H9 (cell line): Measurements from ENCODE around the gene HSPG2. TPM values are rescaled to one million over a fixed set of nuclear protein-coding genes. Genes with fewer than 3 reads are reported as not detected.

Experiments used
- DNase-seq: peaks from one replicate; pipeline ENCODE4 v3.0.0-alpha.2; 2017
- H2AFZ ChIP-seq: one replicate; pipeline ENCODE4 v1.6.1; 2013; ENCODE audit warnings: mild to moderate bottlenecking, low read length, control low read depth, moderate library complexity
- H2AK5ac ChIP-seq: 2 replicates; pipeline ENCODE4 v1.6.1; 2013; ENCODE audit warnings: low read length, control low read depth, mixed read lengths; ENCODE audit not compliant: insufficient read length
- H2BK120ac ChIP-seq: one replicate; pipeline ENCODE4 v1.6.1; 2013; ENCODE audit warnings: low read depth, mild to moderate bottlenecking, low read length, control low read depth, inconsistent platforms; ENCODE audit not compliant: poor library complexity, severe bottlenecking
- H2BK12ac ChIP-seq: 2 replicates; pipeline ENCODE4 v1.6.1; 2013; ENCODE audit warnings: low read length, control low read depth, mixed read lengths, low read depth; ENCODE audit not compliant: insufficient read length
- H2BK15ac ChIP-seq: 2 replicates; pipeline ENCODE4 v1.6.1; 2013; ENCODE audit warnings: low read depth, low read length, control low read depth
- H2BK20ac ChIP-seq: one replicate; pipeline ENCODE4 v1.6.1; 2013; ENCODE audit warnings: low read depth, mild to moderate bottlenecking, low read length, control low read depth, inconsistent platforms; ENCODE audit not compliant: poor library complexity, severe bottlenecking
- H2BK5ac ChIP-seq: 2 replicates; pipeline ENCODE4 v1.6.1; 2013; ENCODE audit warnings: low read length, control low read depth, mixed read lengths; ENCODE audit not compliant: insufficient read length
- H3K14ac ChIP-seq: 2 replicates; pipeline ENCODE4 v1.6.1; 2013; ENCODE audit warnings: low read length, control low read depth; ENCODE audit not compliant: insufficient read depth
- H3K18ac ChIP-seq: 2 replicates; pipeline ENCODE4 v1.6.1; 2013; ENCODE audit warnings: low read depth, mild to moderate bottlenecking, mixed read lengths, low read length, control low read depth; ENCODE audit not compliant: insufficient read length
- H3K23ac ChIP-seq: 2 replicates; pipeline ENCODE4 v1.6.1; 2013; ENCODE audit warnings: low read length, control low read depth, mixed read lengths, low read depth; ENCODE audit not compliant: insufficient read length
- H3K23me2 ChIP-seq: 2 replicates; pipeline ENCODE4 v1.6.1; 2013; ENCODE audit warnings: low read depth, mild to moderate bottlenecking, mixed read lengths, low read length, control low read depth; ENCODE audit not compliant: insufficient read length, poor library complexity, severe bottlenecking
- H3K27ac ChIP-seq: 2 replicates; pipeline ENCODE4 v1.5.1; 2013; ENCODE audit warnings: low read length, control low read depth, mixed read lengths, low read depth; ENCODE audit not compliant: insufficient read length
- H3K27me3 ChIP-seq: 2 replicates; pipeline ENCODE4 v1.6.1; 2013; ENCODE audit warnings: low read length, control low read depth, inconsistent platforms; ENCODE audit not compliant: insufficient read depth
- H3K4ac ChIP-seq: 2 replicates; pipeline ENCODE4 v1.6.1; 2013; ENCODE audit warnings: low read depth, mild to moderate bottlenecking, control low read depth, inconsistent platforms, low read length, moderate library complexity
- H3K4me1 ChIP-seq: 2 replicates; pipeline ENCODE4 v1.6.1; 2013; ENCODE audit warnings: low read length, control low read depth, inconsistent platforms; ENCODE audit not compliant: insufficient read depth
- H3K4me2 ChIP-seq: 2 replicates; pipeline ENCODE4 v1.6.1; 2013; ENCODE audit warnings: low read length, control low read depth, mixed read lengths; ENCODE audit not compliant: insufficient read length, insufficient read depth
- H3K56ac ChIP-seq: 2 replicates; pipeline ENCODE4 v1.6.1; 2013; ENCODE audit warnings: low read depth, mild to moderate bottlenecking, mixed read lengths, low read length, control low read depth; ENCODE audit not compliant: insufficient read length
- H3K79me1 ChIP-seq: 2 replicates; pipeline ENCODE4 v1.6.1; 2013; ENCODE audit warnings: low read depth, mild to moderate bottlenecking, moderate library complexity, low read length, control low read depth, inconsistent platforms; ENCODE audit not compliant: insufficient read depth, poor library complexity, severe bottlenecking
- H3K79me2 ChIP-seq: 2 replicates; pipeline ENCODE4 v1.6.1; 2013; ENCODE audit warnings: low read length, control low read depth, inconsistent platforms; ENCODE audit not compliant: insufficient read depth
- H3K9ac ChIP-seq: 2 replicates; pipeline ENCODE4 v1.6.1; 2013; ENCODE audit warnings: low read length, control low read depth, mixed read lengths; ENCODE audit not compliant: insufficient read length; ENCODE audit errors: extremely low read depth
- H3K9me3 ChIP-seq: one replicate; pipeline ENCODE4 v1.6.1; 2013; ENCODE audit warnings: low read depth, low read length, inconsistent platforms; ENCODE audit not compliant: control insufficient read depth
- H3T11ph ChIP-seq: one replicate; pipeline ENCODE4 v1.6.1; 2013; ENCODE audit warnings: mild to moderate bottlenecking, low read length, control low read depth, inconsistent platforms
- H4K20me1 ChIP-seq: one replicate; pipeline ENCODE4 v1.6.1; 2013; ENCODE audit not compliant: control insufficient read depth, insufficient read length, insufficient read depth
- H4K5ac ChIP-seq: 2 replicates; pipeline ENCODE4 v1.6.1; 2013; ENCODE audit warnings: low read depth, mild to moderate bottlenecking, mixed read lengths, low read length, control low read depth; ENCODE audit not compliant: insufficient read length
- H4K8ac ChIP-seq: replicated peaks from 2 replicates; pipeline ENCODE4 v1.6.1; 2013; ENCODE audit warnings: low read length, control low read depth, mixed read lengths, low read depth; ENCODE audit not compliant: insufficient read length
- H4K91ac ChIP-seq: 2 replicates; pipeline ENCODE4 v1.6.1; 2013; ENCODE audit warnings: low read depth, mild to moderate bottlenecking, moderate library complexity, mixed read lengths, low read length, control low read depth; ENCODE audit not compliant: insufficient read length
- H3K27ac Mint-ChIP-seq, 3 experiments: 2 replicates in 2 of 3; 3 replicates in 1 of 3; pipeline ENCODE4 v1.8.0; 2020 to 2021; ENCODE audit warnings: mixed read lengths in 3 of 3, mild to moderate bottlenecking in 1 of 3, moderate library complexity in 1 of 3
- H3K27me3 Mint-ChIP-seq: 2 replicates; pipeline ENCODE4 v1.8.0; 2021; ENCODE audit warnings: low read depth, mild to moderate bottlenecking, moderate library complexity, mixed read lengths
- H3K36me3 Mint-ChIP-seq, 3 experiments: 2 replicates in 2 of 3; 3 replicates in 1 of 3; pipeline ENCODE4 v1.8.0; 2020 to 2021; ENCODE audit warnings: low read depth in 3 of 3, mixed read lengths in 3 of 3; ENCODE audit not compliant: insufficient read depth in 1 of 3
- H3K4me1 Mint-ChIP-seq, 2 experiments: 2 replicates each; pipeline ENCODE4 v1.8.0; 2020; ENCODE audit warnings: mixed read lengths in 2 of 2
- H3K4me3 Mint-ChIP-seq, 2 experiments: 2 replicates in 1 of 2; 3 replicates in 1 of 2; pipeline ENCODE4 v1.8.0; 2020 to 2021; ENCODE audit warnings: mild to moderate bottlenecking in 2 of 2, mixed read lengths in 2 of 2, moderate library complexity in 1 of 2
- H3K9me3 Mint-ChIP-seq, 2 experiments: 2 replicates in 1 of 2; 3 replicates in 1 of 2; pipeline ENCODE4 v1.8.0; 2020; ENCODE audit warnings: mild to moderate bottlenecking in 2 of 2, mixed read lengths in 2 of 2, moderate library complexity in 1 of 2
- WGBS: extraction: QIAGEN DNeasy Blood & Tissue Kit; methylation state at CpG from one replicate; pipeline ENCODE4 v1.1.7; 2013; ENCODE audit warnings: missing lambda C conversion rate, low lambda C conversion rate, mixed read lengths; ENCODE audit not compliant: insufficient read length; ENCODE audit errors: extremely low coverage; 5-methylcytosine and 5-hydroxymethylcytosine counted together
- total RNA-seq: library from RNA; stranded (reverse); gene quantifications from 2 replicates; pipeline ENCODE4 v1.2.1, GENCODE V29; 2021
- TF ChIP-seq, protein P1 (sequence below): fragments of 200-600 bp; sonication (generic); conservative IDR thresholded peaks from 3 replicates; pipeline ENCODE4 v1.8.0; 2021; ENCODE audit warnings: antibody characterized with exemption, mild to moderate bottlenecking

The HSPG2 gene
- total RNA-seq, 1 experiment from 2014 or later = 90.0 TPM

- H3K27me3 ChIP-seq = no peaks in the 10 kb centered on the region
- H2BK5ac ChIP-seq = no peak overlapping the region
- H3K23ac ChIP-seq = no peak overlapping the region
- H2BK20ac ChIP-seq = no peak overlapping the region
- peaks cover 16% of the 10 kb centered on the region for H3K27me3 Mint-ChIP-seq
- no peak overlapping the region for H4K5ac ChIP-seq
- H3K36me3 Mint-ChIP-seq = no peaks in the 10 kb centered on the region
- no peaks in the 10 kb centered on the region for H3K4me1 ChIP-seq
- no peak overlapping the region for H3K4ac ChIP-seq
- H3K56ac ChIP-seq = no peak overlapping the region
- no peaks in the 10 kb centered on the region; a peak in 1 of 5 replicates for H3K9me3 Mint-ChIP-seq
- H2AK5ac ChIP-seq = no peak overlapping the region
- H3K79me2 ChIP-seq = 0 out of 2 replicates have a peak, but pooled peaks cover 2% of the 10 kb centered on the region
- TF ChIP-seq, protein P1, sequence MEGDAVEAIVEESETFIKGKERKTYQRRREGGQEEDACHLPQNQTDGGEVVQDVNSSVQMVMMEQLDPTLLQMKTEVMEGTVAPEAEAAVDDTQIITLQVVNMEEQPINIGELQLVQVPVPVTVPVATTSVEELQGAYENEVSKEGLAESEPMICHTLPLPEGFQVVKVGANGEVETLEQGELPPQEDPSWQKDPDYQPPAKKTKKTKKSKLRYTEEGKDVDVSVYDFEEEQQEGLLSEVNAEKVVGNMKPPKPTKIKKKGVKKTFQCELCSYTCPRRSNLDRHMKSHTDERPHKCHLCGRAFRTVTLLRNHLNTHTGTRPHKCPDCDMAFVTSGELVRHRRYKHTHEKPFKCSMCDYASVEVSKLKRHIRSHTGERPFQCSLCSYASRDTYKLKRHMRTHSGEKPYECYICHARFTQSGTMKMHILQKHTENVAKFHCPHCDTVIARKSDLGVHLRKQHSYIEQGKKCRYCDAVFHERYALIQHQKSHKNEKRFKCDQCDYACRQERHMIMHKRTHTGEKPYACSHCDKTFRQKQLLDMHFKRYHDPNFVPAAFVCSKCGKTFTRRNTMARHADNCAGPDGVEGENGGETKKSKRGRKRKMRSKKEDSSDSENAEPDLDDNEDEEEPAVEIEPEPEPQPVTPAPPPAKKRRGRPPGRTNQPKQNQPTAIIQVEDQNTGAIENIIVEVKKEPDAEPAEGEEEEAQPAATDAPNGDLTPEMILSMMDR = peak; percentile 96
- H3K14ac ChIP-seq = peak overlapping the region; percentile 91; the same call in 1 of the 2 replicates
- no peak overlapping the region for H3T11ph ChIP-seq
- peak; percentile 82 for DNase-seq
- H3K4me1 Mint-ChIP-seq = peaks cover 12 to 13% of the 10 kb centered on the region in 2 experiments
- H3K27ac ChIP-seq = no peak overlapping the region
- no peak overlapping the region for H4K91ac ChIP-seq
- no peak overlapping the region for H4K8ac ChIP-seq
- H3K9me3 ChIP-seq = no peaks in the 10 kb centered on the region
- no peaks in the 10 kb centered on the region for H3K23me2 ChIP-seq
- H2BK15ac ChIP-seq = no peak overlapping the region
- H2AFZ ChIP-seq = no peak overlapping the region
- H2BK120ac ChIP-seq = no peak overlapping the region
- H3K9ac ChIP-seq = no peak overlapping the region
- H3K79me1 ChIP-seq = no peaks in the 10 kb centered on the region
- H3K4me3 Mint-ChIP-seq = peak overlapping the region; percentile 68 to 80
- H3K27ac Mint-ChIP-seq = 0 out of 7 replicates have a peak overlapping the region, but pooled peaks of 1 of the 3 experiments have one; percentile 49
- no peaks in the 10 kb centered on the region for H4K20me1 ChIP-seq
- no CpG with 5 or more reads among the region's 65 CpGs for WGBS
- H3K4me2 ChIP-seq = peak overlapping the region; percentile 13
- no peak overlapping the region for H2BK12ac ChIP-seq
- peak overlapping the region; percentile 79 for H3K18ac ChIP-seq
Measured at GRCh38 chr1:21814241-21814918, 122.7 kb downstream of the HSPG2 start.
